K562 (cell line): ENCODE measurements around the gene CD300E. TPM values are rescaled to one million over a fixed set of nuclear protein-coding genes. Genes with fewer than 3 reads are reported as not detected.

Experiments used
- CBX1 ChIP-seq: sonication (generic); IDR thresholded peaks from 2 replicates; pipeline ENCODE4 v1.6.1; 2016; ENCODE audit warnings: antibody characterized with exemption, low read depth, mild to moderate bottlenecking
- CREB5 ChIP-seq: fragments of 250-450 bp; sonication (Bioruptor Pico); IDR thresholded peaks from 2 replicates; pipeline ENCODE4 v1.5.0; 2020; ENCODE audit warnings: mild to moderate bottlenecking
- E2F6 ChIP-seq, 2 experiments: IDR thresholded peaks; 2 replicates each; pipeline ENCODE4 v1.6.1; 2011; ENCODE audit warnings: borderline replicate concordance in 1 of 2, control low read depth in 1 of 2, low read depth in 1 of 2, low read length in 1 of 2, mild to moderate bottlenecking in 1 of 2, mixed read lengths in 1 of 2, moderate library complexity in 1 of 2; ENCODE audit not compliant: insufficient read depth in 1 of 2, insufficient read length in 1 of 2, poor library complexity in 1 of 2, severe bottlenecking in 1 of 2; ENCODE audit errors: extremely low read depth in 1 of 2
- EP400 ChIP-seq: fragments of 450-650 bp; IDR thresholded peaks from 2 replicates; pipeline ENCODE4 v1.6.1; 2017; ENCODE audit warnings: antibody characterized with exemption, mild to moderate bottlenecking, moderate library complexity
- ETS1 ChIP-seq: conservative IDR thresholded peaks from 2 replicates; pipeline ENCODE4 v1.6.1; 2011; ENCODE audit warnings: low read depth, mild to moderate bottlenecking, low read length; ENCODE audit not compliant: control insufficient read depth
- FOXA3 ChIP-seq, 2 experiments: fragments of 450-650 bp in 1 of 2; sonication (generic) in 1 of 2; formaldehyde crosslinking; IDR thresholded peaks in 1 of 2; conservative IDR thresholded peaks in 1 of 2; 2 replicates each; pipeline versions ENCODE4 v1.4.0 to v1.8.0; 2020 to 2022; ENCODE audit warnings: mild to moderate bottlenecking in 2 of 2, missing genetic modification reagents in 1 of 2
- HDAC1 ChIP-seq, 2 experiments: fragments of 450-650 bp; IDR thresholded peaks; 2 replicates each; pipeline ENCODE4 v1.6.1; 2016 to 2017; ENCODE audit warnings: inconsistent platforms in 1 of 2, mild to moderate bottlenecking in 1 of 2, moderate library complexity in 1 of 2
- HDAC2 ChIP-seq: fragments of 450-650 bp; IDR thresholded peaks from 2 replicates; pipeline ENCODE4 v1.6.1; 2016; ENCODE audit warnings: mild to moderate bottlenecking
- HIVEP1 ChIP-seq: fragments of 250-450 bp; sonication (Bioruptor Pico); IDR thresholded peaks from 2 replicates; pipeline ENCODE4 v1.4.0; 2020; ENCODE audit warnings: mild to moderate bottlenecking
- HSF4 ChIP-seq: fragments of 250-450 bp; sonication (Bioruptor Pico); IDR thresholded peaks from 2 replicates; pipeline ENCODE4 v2.1.2; 2022; ENCODE audit warnings: mild to moderate bottlenecking, moderate library complexity, borderline replicate concordance
- MITF ChIP-seq: IDR thresholded peaks from 2 replicates; pipeline ENCODE4 v1.6.1; 2014; ENCODE audit warnings: antibody characterized with exemption
- NCOA6 ChIP-seq: fragments of 450-650 bp; IDR thresholded peaks from 2 replicates; pipeline ENCODE4 v1.6.1; 2017; ENCODE audit warnings: mild to moderate bottlenecking
- NR4A1 ChIP-seq, 2 experiments: fragments of 250-450 bp in 1 of 2; fragments of 450-650 bp in 1 of 2; sonication (Bioruptor Pico) in 1 of 2; IDR thresholded peaks; 2 replicates each; pipeline versions ENCODE4 v1.4.0 to v1.6.1; 2016 to 2020; ENCODE audit warnings: mild to moderate bottlenecking in 2 of 2, missing compliant biosample characterization in 1 of 2, missing genetic modification characterization in 1 of 2, moderate library complexity in 1 of 2
- PTBP1 ChIP-seq: fragments of 200-400 bp; formaldehyde crosslinking; IDR thresholded peaks from 2 replicates; pipeline ENCODE4 v1.6.1; 2017; ENCODE audit warnings: low read depth, low read length
- RB1 ChIP-seq: fragments of 450-650 bp; IDR thresholded peaks from 2 replicates; pipeline ENCODE4 v1.6.1; 2017; ENCODE audit warnings: low read depth, mild to moderate bottlenecking
- ZBTB1 ChIP-seq: sonication (generic); formaldehyde crosslinking; IDR thresholded peaks from 2 replicates; pipeline ENCODE4 v1.8.1; 2023; ENCODE audit warnings: missing genetic modification reagents, low read depth, mild to moderate bottlenecking, borderline replicate concordance
- ZBTB26 ChIP-seq: fragments of 450-650 bp; formaldehyde crosslinking; IDR thresholded peaks from 2 replicates; pipeline ENCODE4 v1.4.0; 2022; ENCODE audit warnings: missing genetic modification characterization
- ZNF12 ChIP-seq: sonication (generic); formaldehyde crosslinking; IDR thresholded peaks from 2 replicates; pipeline ENCODE4 v1.4.0; 2020; ENCODE audit warnings: mild to moderate bottlenecking, missing genetic modification reagents
- ZNF124 ChIP-seq: sonication (generic); formaldehyde crosslinking; IDR thresholded peaks from 2 replicates; pipeline ENCODE4 v1.8.1; 2022; ENCODE audit warnings: missing genetic modification reagents
- ZNF282 ChIP-seq: sonication (generic); formaldehyde crosslinking; IDR thresholded peaks from 2 replicates; pipeline ENCODE4 v1.8.1; 2023; ENCODE audit warnings: missing genetic modification reagents
- ZNF583 ChIP-seq: fragments of 250-450 bp; sonication (Bioruptor Pico); IDR thresholded peaks from 2 replicates; pipeline ENCODE4 v1.4.0; 2020
- polyA plus RNA-seq, 8 experiments: library from polyadenylated mRNA; depleted of rRNA in 4 of 8; stranded (reverse) in 5 of 8; unstranded in 3 of 8; fragments of >200 nt; fragmentation: Nextera tagmentation in 2 of 8; fragmentation: Illumina TruSeq in 1 of 8; extraction: Ambion mirVana in 2 of 8; extraction: Trizol in 1 of 8; gene quantifications; 2 replicates each; pipeline versions ENCODE4 v1.2.1 to v1.2.3, GENCODE V29; 2011 to 2014; ENCODE audit warnings: inconsistent platforms in 1 of 8, missing spikeins in 1 of 8
- total RNA-seq, 7 experiments: library from RNA; depleted of rRNA in 6 of 7; stranded (reverse); fragments of >200 nt in 6 of 7; fragmentation: Illumina TruSeq in 2 of 7; extraction: Trizol in 2 of 7; gene quantifications; 2 replicates each; pipeline versions ENCODE4 v1.2.1 to v1.2.3, GENCODE V29; 2011 to 2021; ENCODE audit warnings: low replicate concordance in 1 of 7

Gene CD300E
- total and polyA plus RNA-seq, 9 of the 15 experiments (the other 6 are each of a cell fraction or from before 2014, with no cell fraction given), result not detected

- TF ChIP-seq EP400, result no peak
- TF ChIP-seq NR4A1 (CRISPR knock-in tag; IDR thresholded peaks at IDR 0.05), result no peak
- TF ChIP-seq NR4A1 (tag; IDR thresholded peaks at IDR 0.05), result peak; percentile 51; the same call in 1 of the 2 replicates
- peak; percentile 86; the same call in 1 of the 2 replicates for TF ChIP-seq ZNF124 (CRISPR knock-in tag)
- 0 out of 2 replicates have a peak, but pooled peaks have one; percentile 75 for TF ChIP-seq CBX1
- TF ChIP-seq CREB5 (CRISPR knock-in tag), result no peak
- TF ChIP-seq HDAC1 (IDR thresholded peaks at IDR 0.05), result peak; percentile 43 to 96; a peak in 3 of 4 replicates
- TF ChIP-seq ZNF12, result 0 out of 2 replicates have a peak, but pooled peaks have one; percentile 68
- no peak for TF ChIP-seq MITF
- TF ChIP-seq ETS1, result peak; percentile 94
- TF ChIP-seq ZNF583 (CRISPR knock-in tag), result peak; percentile 27; the same call in 1 of the 2 replicates
- TF ChIP-seq ZBTB26, result no peak
- no peak for TF ChIP-seq HSF4 (CRISPR knock-in tag)
- TF ChIP-seq E2F6 (IDR thresholded peaks at IDR 0.05; ENCODE audit: borderline replicate concordance in 1 of 2, extremely low read depth in 1 of 2, insufficient read depth in 1 of 2, insufficient read length in 1 of 2, low read depth in 1 of 2, low read length in 1 of 2, poor library complexity in 1 of 2, severe bottlenecking in 1 of 2), result peak in 1 of 2 experiments; percentile 37
- peak; percentile 89 for TF ChIP-seq ZBTB1 (CRISPR knock-in tag)
- TF ChIP-seq HIVEP1 (CRISPR knock-in tag), result no peak
- TF ChIP-seq PTBP1, result no peak
- peak; percentile 65; the same call in 1 of the 2 replicates for TF ChIP-seq HDAC2
- peak; percentile 90 for TF ChIP-seq NCOA6
- TF ChIP-seq ZNF282 (CRISPR knock-in tag), result peak; percentile 91; the same call in 1 of the 2 replicates
- peak; percentile 61; the same call in 1 of the 2 replicates for TF ChIP-seq RB1
- TF ChIP-seq FOXA3 (CRISPR knock-in tag; conservative IDR thresholded peaks at IDR 0.05 in 1 of 2, IDR thresholded peaks at IDR 0.05 in 1 of 2), result peak in 1 of 2 experiments; percentile 75; a peak in 2 of 4 replicates
Measured at GRCh38 chr17:74671031-74671771, 47.7 kb upstream of the CD300E start (continued).
